Measurements from ENCODE around the gene ABCA3.

DNA sequence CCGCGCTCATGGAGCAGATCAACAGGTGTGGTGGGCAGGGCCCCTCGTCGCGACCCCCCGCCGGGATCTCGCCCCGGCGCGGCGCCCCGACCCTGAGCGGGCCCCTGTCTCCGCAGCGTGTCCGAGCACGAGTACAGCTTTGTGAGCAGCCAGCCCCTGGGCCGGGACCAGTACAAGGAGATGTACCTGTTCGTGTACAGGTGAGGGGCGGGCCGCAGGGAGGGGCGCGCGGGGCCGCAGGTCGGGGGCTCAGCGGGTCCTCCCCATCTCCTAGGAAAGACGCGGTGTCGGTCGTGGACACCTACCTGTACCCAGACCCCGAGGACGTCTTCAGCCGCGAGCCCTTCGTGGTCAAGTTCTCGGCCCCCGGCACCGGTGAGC lies 103.4 kb downstream of the ABCA3 start:
- TF ChIP-seq, protein P1, sequence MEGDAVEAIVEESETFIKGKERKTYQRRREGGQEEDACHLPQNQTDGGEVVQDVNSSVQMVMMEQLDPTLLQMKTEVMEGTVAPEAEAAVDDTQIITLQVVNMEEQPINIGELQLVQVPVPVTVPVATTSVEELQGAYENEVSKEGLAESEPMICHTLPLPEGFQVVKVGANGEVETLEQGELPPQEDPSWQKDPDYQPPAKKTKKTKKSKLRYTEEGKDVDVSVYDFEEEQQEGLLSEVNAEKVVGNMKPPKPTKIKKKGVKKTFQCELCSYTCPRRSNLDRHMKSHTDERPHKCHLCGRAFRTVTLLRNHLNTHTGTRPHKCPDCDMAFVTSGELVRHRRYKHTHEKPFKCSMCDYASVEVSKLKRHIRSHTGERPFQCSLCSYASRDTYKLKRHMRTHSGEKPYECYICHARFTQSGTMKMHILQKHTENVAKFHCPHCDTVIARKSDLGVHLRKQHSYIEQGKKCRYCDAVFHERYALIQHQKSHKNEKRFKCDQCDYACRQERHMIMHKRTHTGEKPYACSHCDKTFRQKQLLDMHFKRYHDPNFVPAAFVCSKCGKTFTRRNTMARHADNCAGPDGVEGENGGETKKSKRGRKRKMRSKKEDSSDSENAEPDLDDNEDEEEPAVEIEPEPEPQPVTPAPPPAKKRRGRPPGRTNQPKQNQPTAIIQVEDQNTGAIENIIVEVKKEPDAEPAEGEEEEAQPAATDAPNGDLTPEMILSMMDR (conservative IDR thresholded peaks at IDR 0.05) = no peak
- no peak for TF ChIP-seq ZFX (IDR thresholded peaks at IDR 0.05)

Data from C4-2B (cell line).